C4-2B (cell line): ENCODE results near the gene INIP.

Experiments
- CTCF ChIP-seq: fragments of 450-650 bp; conservative IDR thresholded peaks from 2 replicates; pipeline ENCODE4 v1.5.1; 2017; ENCODE audit warnings: mild to moderate bottlenecking
- ZFX ChIP-seq: fragments of 450-650 bp; IDR thresholded peaks from 2 replicates; pipeline ENCODE4 v1.6.1; 2017

- TF ChIP-seq CTCF (no peak), ZFX (no peak)
Observed at GRCh38 chr9:112664531-112664930, 53.4 kb downstream of the INIP start.
